Measurements from ENCODE around the gene MED12. TPM values are rescaled to one million over a fixed set of nuclear protein-coding genes. Genes with fewer than 3 reads are reported as not detected.

The MED12 gene
- total RNA-seq, 1 donor from 2014 or later: 102 TPM

GRCh38 chrX:71128166-71128833, 9.9 kb downstream of the MED12 start:
- TF ChIP-seq CTCF (IDR thresholded peaks at IDR 0.05): no peak
- ATAC-seq (ENCODE audit: low read depth) (no peak), DNase-seq (no peak)
- H3K4me3 Mint-ChIP-seq: no peak overlapping the region
- H3K4me1 Mint-ChIP-seq: peaks cover 9% of the 10 kb centered on the region
- H3K36me3 Mint-ChIP-seq (ENCODE audit: low read depth): peaks cover 86% of the 10 kb centered on the region
- no peaks in the 10 kb centered on the region for H3K9me3 Mint-ChIP-seq
- H3K27ac Mint-ChIP-seq: no peak overlapping the region
- H3K27me3 Mint-ChIP-seq: no peaks in the 10 kb centered on the region
- ChIA-PET CTCF (interaction anchor here (0.9 to 3.1 kb wide), 5 partner anchors 9 to 158 kb away, joined by 3 to 32 read pairs (median 3); no protein-coding TSS in a partner anchor), POLR2A (interaction anchor here (1.0 to 3.1 kb wide), 6 partner anchors 10 to 31 kb away, joined by 3 to 21 read pairs (median 4); partner anchors contain the start of genes IL2RG and MED12)
- intact Hi-C loops (cut with micrococcal nuclease): loop anchor here (2.0 kb wide), 1 partner anchor 17 kb away; the partner anchor contains the start of gene IL2RG

GRCh38 chrX:71128915-71129765, 10.7 kb downstream of the MED12 start:
- ATAC-seq (ENCODE audit: low read depth) (peak; percentile 94), DNase-seq (peak; percentile 52)
- Mint-ChIP-seq H3K4me3 (no peak overlapping the region), H3K36me3 (ENCODE audit: low read depth) (peaks cover 84% of the 10 kb centered on the region), H3K27me3 (no peaks in the 10 kb centered on the region), H3K4me1 (peaks cover 9% of the 10 kb centered on the region), H3K9me3 (no peaks in the 10 kb centered on the region), H3K27ac (peak overlapping the region; percentile 19)
- ChIA-PET POLR2A (interaction anchor here (1.0 to 3.1 kb wide), 7 partner anchors 11 to 32 kb away, joined by 3 to 21 read pairs (median 4); partner anchors contain the start of genes IL2RG and MED12), CTCF (interaction anchor here (0.7 to 3.1 kb wide), 7 partner anchors 10 to 159 kb away, joined by 3 to 32 read pairs (median 3); partner anchors contain the start of gene IL2RG)
- no peak for TF ChIP-seq CTCF (IDR thresholded peaks at IDR 0.05)
- intact Hi-C loops (cut with micrococcal nuclease): loop anchor here (1.0 to 2.0 kb wide), 7 partner anchors 11 to 159 kb away; partner anchors contain the start of genes IL2RG, MED12 and SNX12

- Mint-ChIP-seq H3K4me3 (no peak overlapping the region), H3K36me3 (ENCODE audit: low read depth) (peaks cover 87% of the 10 kb centered on the region), H3K27me3 (no peaks in the 10 kb centered on the region), H3K4me1 (peaks cover 9% of the 10 kb centered on the region), H3K27ac (no peak overlapping the region), H3K9me3 (no peaks in the 10 kb centered on the region)
- no peak for TF ChIP-seq CTCF (IDR thresholded peaks at IDR 0.05)
- CTCF ChIA-PET: interaction anchor here (3.1 kb wide), 1 partner anchor 31 kb away, joined by 32 read pairs; no protein-coding TSS in a partner anchor
- POLR2A ChIA-PET: interaction anchor here (1.6 kb wide), 1 partner anchor 21 kb away, joined by 12 read pairs; the partner anchor contains the start of gene IL2RG
- intact Hi-C loops (cut with micrococcal nuclease): no loop called here
- DNase-seq (no peak), ATAC-seq (ENCODE audit: low read depth) (no peak)
Observed at GRCh38 chrX:71131510-71131909, 13.1 kb downstream of the MED12 start.

GRCh38 chrX:71140440-71140839, 22.0 kb downstream of the MED12 start:
- TF ChIP-seq CTCF (IDR thresholded peaks at IDR 0.05): no peak
- ATAC-seq (ENCODE audit: low read depth) (no peak), DNase-seq (no peak)
- Mint-ChIP-seq H3K27ac (no peak overlapping the region), H3K4me1 (peaks cover 6% of the 10 kb centered on the region), H3K9me3 (no peaks in the 10 kb centered on the region), H3K27me3 (no peaks in the 10 kb centered on the region), H3K36me3 (ENCODE audit: low read depth) (peaks cover 47% of the 10 kb centered on the region), H3K4me3 (no peak overlapping the region)
- intact Hi-C loops (cut with micrococcal nuclease): no loop called here
- ChIA-PET POLR2A (no interaction called here), CTCF (no interaction called here)
